ENCODE measurements around the gene COPS9. TPM values are rescaled to one million over a fixed set of nuclear protein-coding genes. Genes with fewer than 3 reads are reported as not detected.

The COPS9 gene
- total RNA-seq, 1 donor from 2014 or later = 98.1 TPM

GRCh38 chr2:240086563-240086962 is 49.5 kb downstream of the COPS9 start:
- intact Hi-C loops (cut with DNase I) = no loop called here
- no peaks in the 10 kb centered on the region for H3K4me1 ChIP-seq
- peaks cover 8% of the 10 kb centered on the region for H3K9me3 ChIP-seq
- H3K36me3 ChIP-seq = no peaks in the 10 kb centered on the region
- no peak overlapping the region for H3K4me3 ChIP-seq
- ATAC-seq (no peak), DNase-seq (no peak)
- H3K27me3 ChIP-seq = peaks cover 13% of the 10 kb centered on the region
- no peak overlapping the region for H3K27ac ChIP-seq
- TF ChIP-seq CTCF (IDR thresholded peaks at IDR 0.05) = no peak

Other genes with a start within 250 kb of the COPS9 start
- gene NDUFA10, start 111.0 kb downstream of the COPS9 start, total RNA-seq = 82.4 TPM
- not detected for gene OR6B2, start 105.9 kb downstream of the COPS9 start, total RNA-seq
- not detected for gene OR6B3, start 82.8 kb downstream of the COPS9 start, total RNA-seq
- gene OTOS, start 4.4 kb upstream of the COPS9 start, total RNA-seq = not detected